ENCODE results near the gene CAD.

GRCh38 chr2:27288610-27289009 is 71.4 kb downstream of the CAD start:
- TF ChIP-seq GATA2 (IDR thresholded peaks at IDR 0.05; ENCODE audit: low read depth, low read length): no peak
- no peak for TF ChIP-seq GATA3 (IDR thresholded peaks at IDR 0.05; ENCODE audit: low read depth, low read length)

All from SH-SY5Y (cell line).